Posterior vena cava (tissue), 2 donors: ENCODE data around the gene KRTAP5-5. TPM values are rescaled to one million over a fixed set of nuclear protein-coding genes. Genes with fewer than 3 reads are reported as not detected.
A peak's percentile ranks its signal among the peaks of the same experiment; 100 is the strongest.
"Not testable (repeated sequence)": the region's sequence is repeated elsewhere in the genome, so short reads cannot be mapped to it uniquely, and the experiment has no call there.

Experiments used
- DNase-seq: peaks from one replicate; pipeline ENCODE4 v3.0.0-alpha.2; 2020; ENCODE audit warnings: low spot score
- intact Hi-C, 2 donors: fragments of 100-400 bp; cut with DNase I; formaldehyde crosslinking; loops; one replicate each; pipeline versions ENCODE4 v1.14.1 to v1.14.2; 2022 to 2023
- total RNA-seq, 2 donors: library from RNA; stranded (reverse); fragmentation: NEBNext Ultra II Directional; extraction: Animal tissue kit (Norgen Biotek cat#: 25700); gene quantifications; one replicate each; pipeline ENCODE4 v1.2.1, GENCODE V29; 2021
- donor health status: DM: yes; HTN: yes; CAD: no.
- donor health status: DM: yes; HTN: yes; CAD: no.

The KRTAP5-5 gene
- total RNA-seq, 2 donors from 2014 or later: not detected

- DNase-seq, intact Hi-C loops: not testable (repeated sequence)
Observed at GRCh38 chr11:1670457-1670856, 40.9 kb downstream of the KRTAP5-5 start.

GRCh38 chr11:1670905-1671371 lies 41.4 kb downstream of the KRTAP5-5 start:
- intact Hi-C loops: no loop called here
- DNase-seq: peak; percentile 45

- intact Hi-C loops: no loop called here
- no peak for DNase-seq
Observed at GRCh38 chr11:1671658-1672057, 42.1 kb downstream of the KRTAP5-5 start.

- intact Hi-C loops: no loop called here
- DNase-seq: peak; percentile 18
Observed at GRCh38 chr11:1672613-1673350, 43.2 kb downstream of the KRTAP5-5 start.

GRCh38 chr11:1673446-1674172 lies 44.0 kb downstream of the KRTAP5-5 start:
- DNase-seq: no peak
- intact Hi-C loops: no loop called here

GRCh38 chr11:1674173-1675131 lies 44.9 kb downstream of the KRTAP5-5 start:
- intact Hi-C loops: no loop called here
- DNase-seq: peak; percentile 75

- intact Hi-C loops: no loop called here
- DNase-seq: no peak
Observed at GRCh38 chr11:1675536-1676228, 46.1 kb downstream of the KRTAP5-5 start.

- intact Hi-C loops: no loop called here
Observed at GRCh38 chr11:1676229-1676740, 46.7 kb downstream of the KRTAP5-5 start.

GRCh38 chr11:1679881-1680280 lies 50.3 kb downstream of the KRTAP5-5 start:
- intact Hi-C loops: no loop called here
- peak; percentile 41 for DNase-seq

More at GRCh38 chr11:1676229-1676740, 46.7 kb downstream of the KRTAP5-5 start:
- DNase-seq: peak; percentile 5

Other genes with a start within 250 kb of the KRTAP5-5 start
- gene BRSK2, start 239.8 kb upstream of the KRTAP5-5 start, total RNA-seq: 1 to 10 TPM in 1 of 2 donors, under 1 TPM in 1; 0.81 to 1.0 TPM
- 10 to 100 TPM; 47.5 to 57.2 TPM for gene MOB2, start 143.0 kb upstream of the KRTAP5-5 start, total RNA-seq
- 10 to 100 TPM; 11.0 to 19.4 TPM for gene DUSP8, start 57.5 kb upstream of the KRTAP5-5 start, total RNA-seq
- gene KRTAP5-1, start 44.5 kb upstream of the KRTAP5-5 start, total RNA-seq: not detected
- gene KRTAP5-2, start 31.5 kb upstream of the KRTAP5-5 start, total RNA-seq: not detected
- not detected for gene KRTAP5-3, start 21.3 kb upstream of the KRTAP5-5 start, total RNA-seq
- gene KRTAP5-4, start 7.6 kb upstream of the KRTAP5-5 start, total RNA-seq: not detected
- not detected for gene KRTAP5-6, start 67.4 kb downstream of the KRTAP5-5 start, total RNA-seq
- 1 to 10 TPM; 1.4 to 2.4 TPM for gene IFITM10, start 120.8 kb downstream of the KRTAP5-5 start, total RNA-seq
- 100 to 1,000 TPM; 351 to 519 TPM for gene CTSD, start 134.2 kb downstream of the KRTAP5-5 start, total RNA-seq
- gene SYT8, start 205.2 kb downstream of the KRTAP5-5 start, total RNA-seq: not detected
- 1 to 10 TPM; 1.0 to 1.3 TPM for gene TNNI2, start 209.2 kb downstream of the KRTAP5-5 start, total RNA-seq
- gene LSP1, start 223.3 kb downstream of the KRTAP5-5 start, total RNA-seq: 100 to 1,000 TPM in 1 of 2 donors, 10 to 100 TPM in 1; 39.1 to 122 TPM